GM18517 (cell line): ENCODE data around the gene TRAF1.
"Not testable (repeated sequence)": the region's sequence is repeated elsewhere in the genome, so short reads cannot be mapped to it uniquely, and the experiment has no call there.

Source experiments
- ATAC-seq: cut with Tn5 transposase; IDR thresholded peaks from one replicate; pipeline ENCODE4 v1.9.1; 2021; ENCODE audit warnings: mild to moderate bottlenecking, moderate library complexity; ENCODE audit not compliant: unreplicated experiment

TRAF1 gene, protein sequence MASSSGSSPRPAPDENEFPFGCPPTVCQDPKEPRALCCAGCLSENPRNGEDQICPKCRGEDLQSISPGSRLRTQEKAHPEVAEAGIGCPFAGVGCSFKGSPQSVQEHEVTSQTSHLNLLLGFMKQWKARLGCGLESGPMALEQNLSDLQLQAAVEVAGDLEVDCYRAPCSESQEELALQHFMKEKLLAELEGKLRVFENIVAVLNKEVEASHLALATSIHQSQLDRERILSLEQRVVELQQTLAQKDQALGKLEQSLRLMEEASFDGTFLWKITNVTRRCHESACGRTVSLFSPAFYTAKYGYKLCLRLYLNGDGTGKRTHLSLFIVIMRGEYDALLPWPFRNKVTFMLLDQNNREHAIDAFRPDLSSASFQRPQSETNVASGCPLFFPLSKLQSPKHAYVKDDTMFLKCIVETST

DNA sequence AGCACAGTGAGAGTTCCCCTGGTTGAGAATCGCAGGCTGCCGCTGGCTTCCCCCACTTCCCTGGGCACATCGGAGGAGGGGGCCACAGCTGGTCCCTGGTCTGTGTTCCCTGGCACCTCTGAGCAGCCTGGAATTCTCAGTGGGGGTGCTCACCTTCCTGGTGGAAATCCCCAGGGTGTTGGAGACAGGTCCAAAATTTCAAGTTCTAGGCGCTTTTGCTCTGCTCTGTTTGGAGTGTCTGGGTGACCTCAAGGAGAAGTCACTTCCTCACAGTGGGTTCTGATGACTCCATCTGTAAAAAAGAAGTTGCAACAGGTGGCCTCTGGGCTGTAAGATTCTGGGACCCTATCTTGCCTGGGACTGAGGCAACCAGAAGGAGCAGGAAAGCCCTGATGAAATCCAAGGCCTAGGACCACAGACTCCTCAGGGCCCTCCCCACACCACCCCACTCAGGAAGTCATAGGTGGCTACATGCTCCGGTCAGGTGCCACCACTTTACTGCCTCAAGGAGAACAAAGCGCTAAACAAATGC is at the start of gene TRAF1:
TRAF1 (minus strand) TSS at position 400 of the 532 bp plus-strand sequence. CDS start 721 bp downstream, outside the sequence.
- peak; percentile 5 for ATAC-seq

DNA sequence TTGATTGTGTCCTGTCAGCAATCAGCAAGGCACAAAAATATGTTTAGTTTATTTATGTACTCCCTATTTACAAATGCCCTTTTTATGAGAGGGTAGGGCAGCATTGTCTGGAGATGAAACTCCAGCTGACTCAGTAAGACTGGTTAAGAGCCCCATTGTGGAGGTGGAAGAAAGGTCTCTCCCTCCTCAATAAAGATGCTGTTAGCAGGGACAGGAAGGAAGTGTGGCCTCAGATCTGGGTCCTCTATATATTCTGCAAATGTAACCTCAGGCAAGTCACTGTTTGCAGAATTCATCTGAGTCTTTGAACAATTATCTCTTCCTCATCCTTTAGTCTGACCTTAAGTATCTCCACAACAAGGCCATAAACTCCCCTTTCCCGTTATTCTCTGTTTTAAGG is 48.3 kb upstream of the TRAF1 start:
- no peak for ATAC-seq

DNA sequence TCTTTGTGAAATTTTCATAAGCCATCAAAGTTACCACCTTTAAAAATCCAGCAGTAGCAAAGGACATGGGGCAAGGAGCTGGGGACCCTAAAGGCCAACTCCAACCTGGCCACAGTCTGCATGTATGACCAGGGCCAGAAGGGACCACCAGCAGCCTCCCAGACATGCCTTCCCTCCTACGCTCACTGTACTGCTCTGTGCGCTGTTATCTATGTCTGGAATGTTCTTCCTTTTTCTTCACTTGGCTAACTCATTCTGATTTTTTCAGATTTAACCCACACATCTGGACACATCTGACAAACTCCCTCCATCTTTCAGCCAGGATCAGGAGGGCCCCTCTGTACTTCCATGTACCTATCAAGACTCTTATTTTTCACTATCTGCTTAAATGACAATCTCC is 47.6 kb upstream of the TRAF1 start:
- ATAC-seq: no peak

DNA sequence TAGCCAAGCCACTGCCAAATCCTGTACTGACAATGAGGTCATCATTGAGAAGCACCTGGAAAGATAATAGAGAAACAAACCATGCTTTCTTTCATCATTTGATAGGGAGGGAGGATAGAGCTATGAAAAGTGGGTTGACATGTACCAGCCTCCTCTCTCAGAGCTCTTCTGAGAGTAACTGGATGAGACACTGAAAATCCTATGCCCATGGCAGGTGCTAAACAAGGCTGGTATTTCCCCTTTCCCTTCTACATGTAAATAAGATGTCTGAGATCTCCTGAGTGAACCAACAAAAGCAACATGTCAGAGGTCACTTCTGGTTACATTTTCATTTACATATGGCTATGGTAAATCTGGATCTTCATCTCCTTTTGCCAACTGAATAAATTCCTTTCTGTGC is 45.3 kb upstream of the TRAF1 start:
- ATAC-seq: no peak

DNA sequence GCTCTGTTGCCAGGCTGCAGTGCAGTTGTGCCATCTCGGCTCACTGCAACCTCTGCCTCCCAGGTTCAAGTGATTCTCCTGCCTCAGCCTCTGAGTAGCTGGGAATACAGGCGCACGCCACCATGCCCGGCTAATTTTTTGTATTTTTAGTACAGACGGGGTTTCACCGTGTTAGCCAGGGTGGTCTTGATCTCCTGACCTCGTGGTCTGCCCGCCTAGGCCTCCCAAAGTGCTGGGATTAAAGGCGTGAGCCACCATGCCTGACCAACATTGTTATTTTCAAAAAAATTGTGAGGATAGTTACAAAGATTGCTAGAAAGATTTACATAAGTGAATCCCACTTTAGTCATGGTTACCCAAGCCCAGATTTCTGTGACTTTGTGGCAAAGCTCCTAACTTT is 44.9 kb upstream of the TRAF1 start:
- not testable (repeated sequence) for ATAC-seq

DNA sequence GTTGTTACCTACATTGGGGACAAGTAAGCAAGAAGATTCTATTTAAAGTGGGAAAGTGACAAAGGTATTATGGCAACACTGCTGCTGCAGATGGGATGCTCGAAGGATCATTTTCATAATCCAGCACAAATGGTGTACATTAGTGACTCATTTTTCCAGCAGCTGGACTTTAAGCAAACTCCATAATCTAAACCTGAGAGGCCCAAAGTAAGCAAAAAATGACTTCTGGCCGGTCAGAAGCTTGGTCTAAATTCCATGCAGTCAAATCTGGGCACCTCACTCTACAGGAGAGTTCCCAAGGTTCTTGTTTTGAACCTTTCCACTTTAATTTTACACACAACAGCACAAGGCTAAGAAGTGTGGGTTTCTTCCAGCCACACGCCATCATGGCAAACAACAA is 43.6 kb upstream of the TRAF1 start:
- ATAC-seq: no peak

DNA sequence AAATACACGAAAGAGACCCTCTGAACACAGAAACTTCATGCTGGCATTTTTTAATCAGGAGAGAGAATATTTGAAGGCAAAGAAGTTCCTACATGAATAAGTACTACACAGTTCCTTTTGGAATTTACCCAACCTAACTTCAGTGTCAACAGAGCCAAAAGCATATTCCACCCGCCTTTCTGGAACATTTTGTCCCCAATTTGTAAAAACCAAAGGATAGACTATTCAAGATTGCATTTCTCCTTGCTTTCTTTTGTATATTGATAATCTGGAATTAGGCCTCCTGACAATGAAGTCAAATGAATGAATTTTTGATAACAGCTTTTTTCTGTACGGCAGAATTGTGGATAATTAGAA is 39.4 kb upstream of the TRAF1 start:
- no peak for ATAC-seq

DNA sequence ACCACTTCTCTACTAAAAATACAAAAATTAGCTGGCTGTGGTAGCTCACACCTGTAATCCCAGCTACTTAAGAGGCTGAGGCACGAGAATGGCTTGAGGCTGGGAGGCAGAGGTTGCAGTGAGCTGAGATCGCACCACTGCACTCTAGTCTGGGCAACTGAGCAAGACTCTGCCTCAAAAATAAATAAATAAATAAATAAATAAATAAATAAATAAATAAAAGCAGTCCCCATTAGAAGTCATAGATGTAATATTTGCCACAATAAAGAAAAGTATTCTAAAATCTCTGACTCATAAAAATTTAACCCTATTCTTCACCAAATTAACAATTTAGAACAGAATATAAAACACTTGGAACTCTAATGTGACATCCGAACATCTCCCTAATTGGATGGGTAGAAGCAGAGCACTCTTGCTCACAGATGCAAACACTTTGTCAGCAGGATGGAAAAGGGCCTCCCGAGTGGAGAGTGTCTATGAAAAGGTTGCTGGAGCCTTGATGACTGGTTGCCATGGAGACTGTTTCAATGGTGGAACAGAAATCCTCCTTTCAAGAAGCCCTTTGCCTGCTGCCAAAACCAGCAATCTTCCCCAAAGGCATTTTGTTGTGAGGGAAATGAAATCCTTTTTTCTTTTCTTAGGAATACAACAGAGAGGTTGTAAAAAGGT is 38.9 kb upstream of the TRAF1 start:
- no peak for ATAC-seq

DNA sequence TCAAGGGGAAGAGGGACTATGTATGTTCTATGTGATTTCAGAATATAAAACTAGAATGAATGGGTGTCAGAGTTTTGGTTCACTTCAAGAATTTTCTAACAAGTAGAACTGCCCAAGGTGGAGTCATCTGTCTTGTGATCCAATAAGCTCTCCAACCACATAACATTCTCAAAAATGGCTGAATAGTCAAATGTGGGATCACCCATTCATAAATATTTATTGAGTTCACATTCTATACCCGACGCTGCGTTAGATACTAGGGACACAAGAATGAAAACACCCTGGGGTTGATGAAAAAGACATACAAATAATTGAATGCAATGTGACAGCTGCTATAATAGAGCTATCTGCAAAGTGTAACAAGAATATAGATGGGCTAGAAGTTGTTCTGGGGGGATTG is 35.3 kb upstream of the TRAF1 start:
- ATAC-seq: no peak

DNA sequence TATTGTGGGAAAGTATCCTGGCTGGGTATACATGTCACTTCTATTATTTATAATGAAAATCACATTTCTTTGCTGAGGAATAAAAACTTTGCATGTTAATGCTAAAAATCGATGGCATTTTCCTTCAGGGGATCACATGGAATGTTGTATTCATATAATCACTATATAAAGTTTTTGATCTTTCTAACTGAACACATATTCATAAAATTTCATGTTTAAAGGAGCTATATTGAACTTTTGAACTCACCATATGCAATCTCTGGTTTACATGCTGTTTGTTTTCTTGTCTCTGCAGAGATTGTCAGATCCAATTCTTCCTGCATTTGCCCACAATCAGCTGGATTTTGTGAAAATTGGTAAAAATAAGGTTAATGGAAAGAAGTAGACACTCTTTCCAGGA is 33.4 kb upstream of the TRAF1 start:
- ATAC-seq: no peak

DNA sequence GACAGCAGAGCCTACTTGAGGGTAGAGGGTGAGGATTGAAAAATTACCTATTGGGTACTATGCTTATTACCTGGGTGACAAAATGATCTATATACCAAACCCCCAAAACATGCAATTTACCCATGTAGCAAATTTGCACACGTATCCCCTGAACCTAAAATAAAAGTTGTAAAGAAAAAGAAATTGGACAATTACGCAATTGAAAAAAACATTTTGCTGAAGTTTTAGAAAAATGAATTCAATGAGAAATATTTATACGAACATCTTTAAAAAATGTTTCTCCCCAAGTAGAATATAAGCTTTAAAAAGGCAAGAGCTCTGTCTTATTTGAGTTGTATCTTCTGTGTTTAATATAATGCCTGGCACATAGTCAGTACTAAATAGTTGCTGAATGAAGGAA is 30.3 kb upstream of the TRAF1 start:
- ATAC-seq: no peak

DNA sequence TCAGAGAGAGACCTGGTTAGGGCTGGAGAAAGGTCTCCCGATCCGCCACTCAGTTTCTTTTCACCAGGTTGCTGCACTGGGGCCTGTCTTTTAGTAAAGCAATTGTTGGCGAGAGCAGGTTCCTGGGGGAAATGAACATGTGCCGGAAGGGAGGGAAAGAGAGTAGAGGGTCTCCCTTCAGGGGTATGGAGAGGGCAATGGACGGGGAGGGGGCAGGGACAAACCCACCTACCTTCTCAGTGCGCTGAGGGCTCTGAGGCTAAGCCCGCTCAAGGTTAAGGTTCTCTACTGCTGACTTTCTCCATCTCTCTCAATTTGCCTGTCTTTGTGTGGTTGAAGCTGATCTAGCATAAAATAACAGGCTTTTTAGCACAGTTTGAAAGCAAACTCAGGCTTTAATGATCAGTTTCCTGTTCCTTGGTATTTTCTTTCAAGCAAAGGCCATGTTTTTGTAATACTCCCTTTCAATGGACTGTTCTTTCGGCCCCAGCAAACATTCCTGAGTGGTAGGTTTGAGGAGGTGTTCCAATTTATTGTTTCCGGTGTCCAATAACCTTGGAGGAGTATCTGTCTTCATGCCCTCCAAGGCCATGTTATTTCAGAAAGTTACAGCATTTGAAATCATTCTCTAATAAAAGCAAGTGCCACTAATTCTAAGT is 25.5 kb upstream of the TRAF1 start:
- ATAC-seq: no peak

DNA sequence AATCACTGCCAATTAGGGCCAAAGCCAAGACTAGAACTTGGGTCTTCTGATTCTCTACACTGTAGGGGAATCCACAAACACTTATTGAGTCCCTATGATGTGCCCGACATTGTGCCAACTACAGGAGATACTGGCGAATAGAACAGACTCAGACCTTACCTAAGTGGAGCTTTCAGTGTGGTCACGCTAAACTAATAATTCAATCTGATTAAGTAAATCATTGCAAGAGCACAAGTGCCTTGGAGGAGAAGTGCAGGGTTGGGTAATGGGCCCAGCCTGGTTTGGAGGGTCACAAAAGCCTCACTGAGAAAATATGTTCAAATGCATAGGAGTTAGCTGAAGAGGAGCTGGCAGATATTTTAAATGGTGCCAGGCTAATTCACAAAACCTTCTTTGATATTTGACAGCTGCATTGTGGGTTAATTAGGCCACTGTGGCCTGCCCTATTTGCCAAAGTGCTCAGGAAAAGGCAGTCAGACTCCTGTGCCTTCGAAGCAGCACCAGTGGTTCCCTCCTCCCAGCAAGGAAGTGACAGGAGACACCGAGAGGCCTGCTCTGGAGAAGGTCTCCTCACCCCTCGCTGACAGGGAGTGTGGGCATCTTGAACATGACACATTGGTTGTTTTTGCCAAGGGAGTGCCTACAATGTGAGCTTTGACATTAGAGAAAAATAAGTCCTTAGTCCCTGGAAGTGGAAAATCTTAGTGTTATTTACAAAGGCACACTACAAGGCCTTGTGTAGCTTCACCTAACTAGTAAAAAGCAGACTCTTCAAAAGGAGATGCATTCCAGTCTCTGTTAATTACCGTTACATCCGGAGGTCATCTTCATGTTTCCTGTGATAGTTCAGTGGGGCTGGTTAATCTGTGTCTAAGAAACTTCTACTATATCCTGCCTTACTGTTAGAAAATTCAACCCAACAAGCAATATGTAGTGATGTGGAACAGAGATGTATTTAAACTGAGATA is 24.1 kb upstream of the TRAF1 start:
- ATAC-seq: no peak

DNA sequence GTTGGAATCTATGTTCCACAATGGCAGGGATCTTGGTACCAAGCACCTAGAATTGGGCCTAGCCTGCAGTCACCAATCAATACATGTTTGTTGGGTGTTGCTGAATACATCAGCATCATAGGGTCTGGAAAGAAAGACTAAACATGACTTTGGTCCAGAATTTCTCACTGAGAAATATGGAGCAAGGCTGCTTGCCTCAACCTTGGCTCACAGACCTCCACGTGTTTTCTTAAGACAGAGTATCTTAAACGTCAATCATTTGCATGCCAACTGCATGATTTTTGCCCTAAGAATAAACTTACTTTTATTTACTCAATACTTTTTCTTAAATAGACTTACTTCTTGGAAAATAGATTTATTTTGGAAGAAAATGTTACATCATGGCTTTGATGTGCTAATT is 22.7 kb upstream of the TRAF1 start:
- ATAC-seq: no peak

DNA sequence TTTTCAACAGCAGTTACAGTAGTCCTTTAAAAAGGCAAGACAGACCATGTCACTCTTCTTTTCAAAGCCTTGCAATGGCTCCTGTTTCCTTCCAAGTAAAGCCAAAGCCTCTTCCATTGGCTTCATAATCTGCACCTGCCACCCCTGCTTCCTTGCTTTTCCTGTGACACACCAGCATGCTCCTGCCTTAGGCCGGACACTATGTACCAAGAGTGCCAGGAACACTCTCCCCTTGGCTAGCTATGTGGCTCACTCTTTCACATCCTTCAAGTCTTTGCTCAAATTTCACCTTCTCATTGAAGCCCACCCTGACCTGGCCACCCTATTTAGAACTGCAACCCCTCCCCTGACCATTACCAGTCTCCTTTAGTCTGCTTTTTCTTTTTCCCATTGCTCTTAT is 22.2 kb upstream of the TRAF1 start:
- ATAC-seq: no peak

DNA sequence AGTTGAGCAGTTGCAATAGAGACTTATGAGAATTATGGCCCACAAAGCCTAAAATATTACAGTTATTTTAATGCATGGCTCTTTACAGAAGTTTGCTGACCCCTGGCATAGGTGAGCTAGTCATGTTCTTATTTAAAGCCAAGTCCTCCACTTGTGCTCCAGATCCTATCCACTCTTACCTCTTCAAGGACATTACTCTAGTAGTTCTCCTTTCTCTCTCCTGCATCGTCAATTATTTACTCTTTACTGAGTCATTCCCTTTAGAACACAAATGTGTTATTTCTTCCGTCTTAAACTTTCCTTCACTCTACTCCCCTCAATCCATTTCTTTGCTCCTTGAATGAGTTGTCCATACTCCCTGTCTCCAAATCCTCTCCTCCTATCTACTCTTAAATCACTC is 20.6 kb upstream of the TRAF1 start:
- ATAC-seq: no peak

DNA sequence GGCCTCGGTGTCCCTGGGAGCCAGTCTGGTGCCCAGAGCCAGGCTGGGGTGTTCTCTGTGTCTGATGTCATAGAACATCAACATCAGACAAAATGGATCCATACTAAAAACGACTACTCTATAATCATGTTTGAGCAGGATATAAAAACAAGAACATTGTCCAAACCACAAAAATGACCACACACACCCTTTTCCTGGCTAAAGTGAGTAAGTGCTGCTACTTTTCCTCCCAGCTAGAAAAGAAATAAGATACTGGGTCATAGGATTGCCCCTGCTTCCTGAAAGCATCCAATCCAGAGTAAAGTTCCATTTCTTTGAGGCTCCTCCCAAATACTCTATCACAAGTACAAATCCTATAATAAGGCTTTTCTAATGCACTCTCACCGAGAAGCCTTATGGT is 19.7 kb upstream of the TRAF1 start:
- ATAC-seq: no peak

DNA sequence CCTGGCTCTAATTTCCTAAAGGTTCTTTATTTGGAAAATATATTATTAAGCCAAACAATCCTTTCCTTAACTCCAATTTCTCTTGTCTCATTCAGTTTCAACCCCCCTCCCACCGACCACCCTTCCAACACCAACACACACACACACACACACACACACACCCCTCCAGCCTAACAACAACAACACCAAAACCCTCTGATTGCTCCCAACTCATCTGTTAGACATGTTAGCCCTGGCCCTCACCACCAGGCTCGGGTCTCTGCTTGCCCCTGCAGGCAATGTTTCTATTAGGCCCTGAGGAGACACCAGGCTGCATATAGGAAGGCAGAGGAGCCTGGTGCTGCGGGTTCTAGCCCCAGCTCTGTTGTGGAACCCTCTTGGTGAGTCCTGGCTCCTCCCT is 18.4 kb upstream of the TRAF1 start:
- no peak for ATAC-seq

DNA sequence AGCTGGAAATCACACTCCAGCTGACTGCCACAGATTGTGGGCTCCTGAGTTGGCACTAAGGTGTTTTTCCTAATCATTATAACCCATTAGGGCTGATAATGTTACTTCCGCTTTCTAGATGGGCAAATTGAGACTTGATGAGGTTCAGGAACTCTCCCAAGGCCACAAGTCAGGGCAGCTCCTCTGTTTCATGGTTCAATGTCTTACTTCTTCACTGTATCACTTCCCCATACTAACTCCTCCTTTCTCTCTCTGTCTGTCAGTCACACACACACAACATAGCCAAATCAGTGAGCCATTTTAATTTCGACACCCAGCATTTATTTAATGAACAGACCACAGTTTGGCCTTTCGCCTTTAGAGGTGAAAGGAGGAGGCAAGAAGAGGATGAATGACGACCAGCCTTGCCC is 17.8 kb upstream of the TRAF1 start:
- peak; percentile 100 for ATAC-seq

DNA sequence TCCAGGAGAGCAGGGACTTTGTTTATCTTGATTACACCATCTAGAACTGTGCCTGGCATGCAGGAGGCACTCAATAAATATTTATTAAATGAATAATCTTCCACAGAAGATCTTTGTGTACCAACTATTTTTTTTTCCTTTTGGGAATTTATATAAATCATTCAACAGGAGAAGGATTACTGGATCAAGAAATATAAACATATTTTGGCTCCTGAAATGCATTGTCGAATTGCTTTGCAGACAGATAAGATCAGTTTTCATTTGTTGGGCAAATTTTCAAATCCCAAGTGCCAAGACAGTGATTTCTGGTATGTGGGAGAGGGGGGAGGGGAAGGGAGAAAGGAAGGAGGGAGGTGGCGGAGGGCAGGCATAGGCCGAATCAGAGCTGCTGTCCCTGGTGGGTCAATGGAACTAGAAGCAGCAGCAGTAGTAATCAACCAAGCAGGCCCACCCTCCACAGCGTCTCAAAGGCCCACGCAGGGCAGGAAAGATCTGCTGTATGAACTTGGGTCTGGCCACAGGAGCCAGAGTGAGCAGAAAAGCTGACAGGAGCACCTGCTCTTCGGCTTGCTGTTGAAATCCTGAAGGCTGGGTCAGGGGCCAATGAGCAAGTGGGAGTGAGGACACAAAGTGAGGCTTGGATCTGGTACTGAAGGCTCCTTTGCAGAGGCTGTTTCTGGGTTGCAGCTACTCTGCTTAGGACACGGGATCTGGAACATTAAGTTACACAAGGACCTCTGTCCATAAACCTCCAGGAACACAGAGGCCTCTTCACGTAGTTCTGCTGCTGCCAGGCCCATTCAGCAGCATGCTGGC is 15.8 kb upstream of the TRAF1 start:
- ATAC-seq: no peak
